ENCODE results near the gene MBP. TPM values are rescaled to one million over a fixed set of nuclear protein-coding genes. Genes with fewer than 3 reads are reported as not detected.

MBP gene
- total RNA-seq, 4 donors from 2014 or later = 28.6 to 55.0 (median 50.4) TPM

DNA sequence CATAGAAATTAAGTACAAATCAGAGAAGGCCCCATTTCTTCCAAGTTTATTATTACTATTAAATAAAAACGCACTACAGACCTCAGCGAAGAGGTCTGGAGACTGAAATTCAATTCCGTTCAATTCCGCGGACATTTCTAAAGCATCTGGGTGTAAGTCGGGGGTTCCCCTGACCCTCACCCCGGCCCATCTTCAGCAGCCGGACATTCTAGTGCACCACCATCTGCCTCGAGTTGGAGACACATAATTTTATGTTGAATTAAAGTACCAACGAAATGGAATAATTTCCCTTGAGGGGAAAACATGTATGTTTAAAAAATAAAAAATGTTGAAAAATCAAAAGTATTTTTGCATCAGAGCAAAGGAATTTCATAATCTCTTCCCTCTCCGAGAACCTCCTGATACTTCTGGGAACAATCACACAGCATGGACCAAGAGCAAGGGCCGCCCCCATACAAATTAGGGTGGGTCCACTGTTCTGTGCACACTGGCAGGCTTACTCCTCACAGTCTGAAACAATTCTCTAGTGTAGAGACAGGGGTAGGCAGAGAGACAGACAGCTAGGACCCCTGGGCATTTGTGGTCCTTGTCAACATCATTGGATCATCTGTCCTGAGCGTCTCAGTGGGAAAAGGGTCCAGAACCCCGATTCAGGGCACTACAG is 29.3 kb downstream of the MBP start:
- DNase-seq = peak in 1 of 2 donors; percentile 43
- peak overlapping the region; percentile 85 to 100 (median 86) for H3K27ac ChIP-seq
- no peaks in the 10 kb centered on the region for H3K36me3 ChIP-seq
- intact Hi-C loops (cut with DNase I; ENCODE audit: low total_unique reads) = no loop called here
- no peaks in the 10 kb centered on the region for H3K9me3 ChIP-seq
- peaks cover 71% of the 10 kb centered on the region in 2 donors for H3K4me1 ChIP-seq
- H3K27me3 ChIP-seq = no peaks in the 10 kb centered on the region
- in situ Hi-C loops (cut with MboI; ENCODE audit: low sequenced_read_pairs in 4 of 4) = no loop called here
- TF ChIP-seq CTCF (IDR thresholded peaks at IDR 0.05 in 4 of 5, conservative IDR thresholded peaks at IDR 0.05 in 1 of 5) (no peak), POLR2A (IDR thresholded peaks at IDR 0.05) (no peak)
- no peak for ATAC-seq
- H3K4me3 ChIP-seq = no peak overlapping the region

DNA sequence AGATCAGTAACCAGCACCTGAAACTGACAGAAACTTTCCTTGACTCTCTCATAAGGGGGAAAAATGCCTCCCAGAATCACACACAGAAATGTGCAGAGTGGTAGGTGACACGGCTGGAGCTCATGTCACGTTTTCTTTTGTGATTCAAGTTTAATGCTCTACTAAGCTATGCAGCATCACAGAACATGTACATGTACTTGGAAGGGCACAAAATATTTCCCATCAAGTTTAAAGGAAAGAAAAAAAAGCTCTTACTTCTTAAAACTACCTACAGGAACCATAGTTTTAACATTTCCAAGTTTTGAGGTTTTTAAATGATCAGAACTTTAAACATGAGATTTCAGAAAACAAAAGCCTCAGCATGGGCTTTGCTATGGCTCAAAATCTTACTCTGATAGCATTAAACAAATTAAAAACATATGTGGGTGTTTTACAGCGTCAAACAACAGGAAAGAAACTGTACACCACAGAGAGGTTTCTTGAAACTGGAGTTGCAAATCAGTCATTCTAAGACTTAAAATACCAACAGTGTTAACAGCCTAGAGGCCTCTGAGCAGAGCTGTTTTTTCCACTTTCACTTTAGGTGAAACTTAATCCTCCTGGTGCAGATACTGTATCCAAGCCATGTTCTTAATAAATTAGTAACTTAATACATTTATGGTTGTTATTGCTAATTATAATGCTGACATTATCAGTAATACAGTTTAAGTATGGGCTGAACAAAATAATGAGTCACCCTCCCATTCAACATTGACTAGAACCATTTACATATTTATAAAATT is 30.1 kb downstream of the MBP start:
- Histone ChIP-seq H3K9me3 (no peaks in the 10 kb centered on the region), H3K27ac (peak overlapping the region; percentile 85 to 100 (median 86)), H3K4me1 (peaks cover 68 to 71% of the 10 kb centered on the region in 2 donors), H3K36me3 (no peaks in the 10 kb centered on the region), H3K4me3 (peak overlapping the region in 1 of 4 donors; percentile 34), H3K27me3 (no peaks in the 10 kb centered on the region)
- DNase-seq = no peak
- TF ChIP-seq POLR2A (IDR thresholded peaks at IDR 0.05) (no peak), CTCF (IDR thresholded peaks at IDR 0.05 in 4 of 5, conservative IDR thresholded peaks at IDR 0.05 in 1 of 5) (no peak)
- ATAC-seq = peak; percentile 63 to 67
- in situ Hi-C loops (cut with MboI; ENCODE audit: low sequenced_read_pairs in 4 of 4) (no loop called here), intact Hi-C loops (cut with DNase I; ENCODE audit: low total_unique reads) (loop anchor here (1.0 kb wide), 1 partner anchor 12 kb away; no protein-coding TSS in a partner anchor)

DNA sequence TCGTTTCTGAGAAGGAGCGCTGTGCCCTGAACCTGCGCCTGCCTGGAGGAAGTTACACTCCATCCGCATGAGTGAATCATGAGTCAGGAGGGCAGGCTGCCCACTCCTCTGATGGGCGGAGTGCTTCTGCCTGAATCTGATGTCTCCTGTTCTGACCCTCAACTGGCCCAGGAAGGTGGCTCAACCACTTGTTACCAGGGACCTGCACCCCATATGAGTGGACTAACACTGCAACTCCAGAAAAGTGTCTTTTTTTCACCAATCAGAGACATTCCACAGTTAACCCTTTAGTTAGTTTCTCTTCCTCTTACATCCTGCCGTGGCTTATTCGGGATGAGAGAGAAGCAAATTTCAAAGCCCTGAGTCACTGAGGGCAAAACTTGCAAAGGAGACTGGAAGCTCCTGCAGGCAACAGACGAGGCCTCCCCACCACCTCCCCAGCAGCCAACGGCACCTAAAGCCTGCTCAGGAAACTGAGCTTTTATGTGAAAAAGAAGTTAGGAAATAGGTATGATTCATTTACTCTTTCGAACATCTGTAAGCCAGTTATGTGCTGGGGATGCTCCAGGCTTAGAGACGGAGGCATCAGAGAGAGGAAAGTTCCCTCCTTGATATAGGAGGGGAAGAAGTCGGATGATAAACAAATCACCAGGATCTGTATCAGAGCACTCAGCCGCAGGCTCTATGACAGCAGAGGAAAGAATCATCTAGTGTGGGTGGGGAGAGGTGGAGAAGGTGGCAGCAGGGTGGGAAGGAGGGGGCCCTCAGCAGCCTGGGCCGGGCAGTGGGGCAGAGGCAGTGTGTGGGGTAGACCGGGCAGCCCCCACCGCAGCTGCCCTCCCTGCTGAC is 30.9 kb downstream of the MBP start:
- DNase-seq (peak; percentile 89 to 95), ATAC-seq (peak; percentile 88 to 90)
- Histone ChIP-seq H3K27me3 (no peaks in the 10 kb centered on the region), H3K4me3 (peak overlapping the region in 2 of 4 donors; percentile 3 to 34), H3K4me1 (peaks cover 61 to 63% of the 10 kb centered on the region in 2 donors), H3K36me3 (no peaks in the 10 kb centered on the region), H3K27ac (peak overlapping the region; percentile 85 to 100 (median 86)), H3K9me3 (no peaks in the 10 kb centered on the region)
- in situ Hi-C loops (cut with MboI; ENCODE audit: low sequenced_read_pairs in 4 of 4) (no loop called here), intact Hi-C loops (cut with DNase I; ENCODE audit: low total_unique reads) (loop anchor here (1.0 kb wide), 1 partner anchor 13 kb away; no protein-coding TSS in a partner anchor)
- peak; percentile 41 to 65 for TF ChIP-seq POLR2A (IDR thresholded peaks at IDR 0.05)
- TF ChIP-seq CTCF (IDR thresholded peaks at IDR 0.05 in 4 of 5, conservative IDR thresholded peaks at IDR 0.05 in 1 of 5) = no peak

- H3K4me3 ChIP-seq = peak overlapping the region in 1 of 4 donors; percentile 34
- TF ChIP-seq POLR2A (IDR thresholded peaks at IDR 0.05) = no peak
- no peak for TF ChIP-seq CTCF (IDR thresholded peaks at IDR 0.05 in 4 of 5, conservative IDR thresholded peaks at IDR 0.05 in 1 of 5)
- in situ Hi-C loops (cut with MboI; ENCODE audit: low sequenced_read_pairs in 4 of 4) = no loop called here
- peak overlapping the region; percentile 85 to 100 (median 86) for H3K27ac ChIP-seq
- DNase-seq = no peak
- intact Hi-C loops (cut with DNase I; ENCODE audit: low total_unique reads) = no loop called here
- H3K36me3 ChIP-seq = no peaks in the 10 kb centered on the region
- ATAC-seq = no peak
- no peaks in the 10 kb centered on the region for H3K27me3 ChIP-seq
- no peaks in the 10 kb centered on the region for H3K9me3 ChIP-seq
- peaks cover 58 to 60% of the 10 kb centered on the region in 2 donors for H3K4me1 ChIP-seq
Measured at GRCh38 chr18:77100751-77101355, 31.7 kb downstream of the MBP start.

Data from gastrocnemius medialis (tissue), 4 donors.